Measurements from ENCODE around the gene NELL1.

The NELL1 gene

GRCh38 chr11:21177379-21177778 lies 508.0 kb downstream of the NELL1 start:
- no peak for DNase-seq (ENCODE audit: low spot score)
- TF ChIP-seq CTCF (IDR thresholded peaks at IDR 0.05): no peak

GRCh38 chr11:21179770-21180169 lies 510.4 kb downstream of the NELL1 start:
- no peak overlapping the region for H3K4me3 ChIP-seq
- DNase-seq (ENCODE audit: low spot score): no peak
- no peak overlapping the region for H3K27ac ChIP-seq
- TF ChIP-seq CTCF (IDR thresholded peaks at IDR 0.05): no peak

More at GRCh38 chr11:21177379-21177778, 508.0 kb downstream of the NELL1 start:
- Histone ChIP-seq H3K4me3 (no peak overlapping the region), H3K27ac (no peak overlapping the region)

- H3K27ac ChIP-seq: no peak overlapping the region
- DNase-seq (ENCODE audit: low spot score): no peak
- H3K4me3 ChIP-seq: no peak overlapping the region
- no peak for TF ChIP-seq CTCF (IDR thresholded peaks at IDR 0.05)
Observed at GRCh38 chr11:21180182-21180581, 510.8 kb downstream of the NELL1 start.

GRCh38 chr11:21185959-21186358 lies 516.6 kb downstream of the NELL1 start:
- no peak for TF ChIP-seq CTCF (IDR thresholded peaks at IDR 0.05)
- H3K4me3 ChIP-seq: no peak overlapping the region
- DNase-seq (ENCODE audit: low spot score): no peak
- no peak overlapping the region for H3K27ac ChIP-seq

- no peak overlapping the region for H3K27ac ChIP-seq
- no peak overlapping the region for H3K4me3 ChIP-seq
- no peak for TF ChIP-seq CTCF (IDR thresholded peaks at IDR 0.05)
- no peak for DNase-seq (ENCODE audit: low spot score)
Observed at GRCh38 chr11:21190181-21190580, 520.8 kb downstream of the NELL1 start.

- no peak for DNase-seq (ENCODE audit: low spot score)
- no peak overlapping the region for H3K27ac ChIP-seq
- no peak overlapping the region for H3K4me3 ChIP-seq
- no peak for TF ChIP-seq CTCF (IDR thresholded peaks at IDR 0.05)
Observed at GRCh38 chr11:21195995-21196394, 526.6 kb downstream of the NELL1 start.

GRCh38 chr11:21198498-21198897 lies 529.1 kb downstream of the NELL1 start:
- Histone ChIP-seq H3K27ac (no peak overlapping the region), H3K4me3 (no peak overlapping the region)
- TF ChIP-seq CTCF (IDR thresholded peaks at IDR 0.05): no peak
- no peak for DNase-seq (ENCODE audit: low spot score)

Data from coronary artery (tissue), 2 donors.